Liver (tissue), 9 donors: ENCODE data around the gene SCYGR1. TPM values are rescaled to one million over a fixed set of nuclear protein-coding genes. Genes with fewer than 3 reads are reported as not detected.

Experiments used
- DNase-seq: peaks from one replicate; pipeline ENCODE4 v3.0.0-alpha.2; 2017; ENCODE audit warnings: low spot score
- H3K27ac ChIP-seq, 2 donors: one replicate each; pipeline ENCODE4 v1.7.0; 2013; ENCODE audit warnings: inconsistent platforms in 2 of 2, low read length in 2 of 2, control low read depth in 1 of 2, low read depth in 1 of 2, mild to moderate bottlenecking in 1 of 2
- H3K27me3 ChIP-seq, 4 donors: one replicate each; pipeline versions ENCODE4 v1.6.1 to v1.7.0; 2013; ENCODE audit warnings: low read length in 3 of 4, inconsistent platforms in 1 of 4, mild to moderate bottlenecking in 1 of 4, moderate library complexity in 1 of 4; ENCODE audit not compliant: control insufficient read depth in 4 of 4, insufficient read depth in 4 of 4
- H3K36me3 ChIP-seq, 4 donors: one replicate each; pipeline versions ENCODE4 v1.6.1 to v1.7.0; 2013; ENCODE audit warnings: low read length in 3 of 4, mild to moderate bottlenecking in 3 of 4, low read depth in 1 of 4, moderate library complexity in 1 of 4; ENCODE audit not compliant: control insufficient read depth in 4 of 4, insufficient read depth in 3 of 4
- H3K4me1 ChIP-seq, 4 donors: one replicate each; pipeline versions ENCODE4 v1.6.1 to v1.7.0; 2013; ENCODE audit warnings: low read length in 3 of 4, mild to moderate bottlenecking in 3 of 4, moderate library complexity in 1 of 4; ENCODE audit not compliant: control insufficient read depth in 4 of 4, insufficient read depth in 4 of 4
- H3K4me3 ChIP-seq, 3 donors: one replicate each; pipeline versions ENCODE4 v1.6.1 to v1.7.0; 2013; ENCODE audit warnings: low read length in 3 of 3, control low read depth in 1 of 3, low read depth in 1 of 3, mild to moderate bottlenecking in 1 of 3
- H3K9ac ChIP-seq, 2 donors: one replicate each; pipeline ENCODE4 v1.7.0; 2013; ENCODE audit warnings: low read length in 2 of 2, mild to moderate bottlenecking in 2 of 2, moderate library complexity in 2 of 2, control low read depth in 1 of 2, low read depth in 1 of 2
- H3K9me3 ChIP-seq, 4 donors: one replicate each; pipeline versions ENCODE4 v1.6.1 to v1.7.0; 2013; ENCODE audit warnings: low read length in 3 of 4; ENCODE audit not compliant: control insufficient read depth in 4 of 4
- ATF3 ChIP-seq: IDR thresholded peaks from 2 replicates; pipeline ENCODE4 v1.6.1; 2016; ENCODE audit warnings: antibody characterized with exemption
- CTCF ChIP-seq: fragments of 150-350 bp; IDR thresholded peaks from 2 replicates; pipeline ENCODE4 v1.5.1; 2017; ENCODE audit warnings: improper control_type of control experiment, low read depth, low read length; ENCODE audit not compliant: missing input control
- EGR1 ChIP-seq, 2 donors: IDR thresholded peaks; 2 replicates each; pipeline ENCODE4 v1.6.1; 2016 to 2018; ENCODE audit warnings: antibody characterized with exemption in 2 of 2, low read depth in 2 of 2
- FOXA1 ChIP-seq: IDR thresholded peaks from 2 replicates; pipeline ENCODE4 v1.6.1; 2016; ENCODE audit warnings: antibody characterized with exemption
- FOXA2 ChIP-seq: IDR thresholded peaks from 2 replicates; pipeline ENCODE4 v1.6.1; 2016; ENCODE audit warnings: antibody characterized with exemption
- GABPA ChIP-seq, 2 donors: IDR thresholded peaks in 1 of 2; conservative IDR thresholded peaks in 1 of 2; 2 replicates each; pipeline ENCODE4 v1.6.1; 2016; ENCODE audit warnings: antibody characterized with exemption in 2 of 2, mild to moderate bottlenecking in 1 of 2, moderate library complexity in 1 of 2
- HNF4A ChIP-seq, 2 donors: conservative IDR thresholded peaks; 2 replicates each; pipeline ENCODE4 v1.6.1; 2016; ENCODE audit warnings: antibody characterized with exemption in 2 of 2, mild to moderate bottlenecking in 2 of 2
- HNF4G ChIP-seq: IDR thresholded peaks from 2 replicates; pipeline ENCODE4 v1.6.1; 2016; ENCODE audit warnings: antibody characterized with exemption
- JUND ChIP-seq, 2 donors: IDR thresholded peaks; 2 replicates each; pipeline ENCODE4 v1.6.1; 2016; ENCODE audit warnings: antibody characterized with exemption in 2 of 2
- MAX ChIP-seq: IDR thresholded peaks from 2 replicates; pipeline ENCODE4 v1.6.1; 2016; ENCODE audit warnings: antibody characterized with exemption
- NR2F2 ChIP-seq: IDR thresholded peaks from 2 replicates; pipeline ENCODE4 v1.6.1; 2016; ENCODE audit warnings: antibody characterized with exemption
- RAD21 ChIP-seq, 2 donors: IDR thresholded peaks; 2 replicates each; pipeline ENCODE4 v1.6.1; 2016; ENCODE audit warnings: antibody characterized with exemption in 2 of 2, mild to moderate bottlenecking in 2 of 2
- REST ChIP-seq: IDR thresholded peaks from 2 replicates; pipeline ENCODE4 v1.6.1; 2016; ENCODE audit warnings: antibody characterized with exemption, mild to moderate bottlenecking
- RXRA ChIP-seq, 2 donors: IDR thresholded peaks; 2 replicates each; pipeline ENCODE4 v1.6.1; 2017 to 2018; ENCODE audit warnings: antibody characterized with exemption in 2 of 2, mild to moderate bottlenecking in 1 of 2
- SP1 ChIP-seq: IDR thresholded peaks from 2 replicates; pipeline ENCODE4 v1.6.1; 2018; ENCODE audit warnings: antibody characterized with exemption, mild to moderate bottlenecking
- YY1 ChIP-seq: IDR thresholded peaks from 2 replicates; pipeline ENCODE4 v1.6.1; 2016; ENCODE audit warnings: antibody characterized with exemption, mild to moderate bottlenecking
- ZBTB33 ChIP-seq: IDR thresholded peaks from 2 replicates; pipeline ENCODE4 v1.6.1; 2016; ENCODE audit warnings: antibody characterized with exemption
- WGBS: extraction: QIAGEN DNeasy Blood & Tissue Kit; methylation state at CpG from one replicate; pipeline ENCODE4 v1.1.7; 2013; 5-methylcytosine and 5-hydroxymethylcytosine counted together
- polyA plus RNA-seq, 2 donors: library from polyadenylated mRNA; stranded (reverse) in 1 of 2; unstranded in 1 of 2; fragments of 200-250 nt in 1 of 2; fragments of >200 nt in 1 of 2; fragmentation: Nextera tagmentation in 1 of 2; extraction: Ambion mirVana in 1 of 2; gene quantifications; one replicate each; pipeline versions ENCODE4 v1.2.1 to v1.2.3, GENCODE V29; 2013 to 2015
- total RNA-seq, 2 donors: library from RNA; depleted of rRNA; stranded (reverse); fragments of >200 nt; gene quantifications; one replicate each; pipeline ENCODE4 v1.2.3, GENCODE V29; 2014
- donor health status: healthy.
- donor health status: healthy.
- donor health status: healthy.
- donor health status: healthy.
- donor health status: healthy.

SCYGR1 gene
- total and polyA plus RNA-seq, 4 donors, result not detected

- no peaks in the 10 kb centered on the region for H3K27me3 ChIP-seq
- DNase-seq, result no peak
- TF ChIP-seq HNF4G (peak; percentile 49), EGR1 (IDR thresholded peaks at IDR 0.05; ENCODE audit: low read depth in 2 of 2) (no peak), REST (no peak), NR2F2 (no peak), FOXA2 (no peak), RAD21 (IDR thresholded peaks at IDR 0.05) (peak in 1 of 2 donors; percentile 8), CTCF (no peak), ZBTB33 (no peak), SP1 (peak; percentile 28), HNF4A (conservative IDR thresholded peaks at IDR 0.05) (peak; percentile 85 to 91), YY1 (no peak), JUND (IDR thresholded peaks at IDR 0.05) (no peak), ATF3 (no peak), MAX (no peak), FOXA1 (no peak), GABPA (IDR thresholded peaks at IDR 0.05 in 1 of 2, conservative IDR thresholded peaks at IDR 0.05 in 1 of 2) (no peak), RXRA (IDR thresholded peaks at IDR 0.05) (peak; percentile 60 to 63)
Observed at GRCh38 chr2:227398684-227399670, 11.2 kb upstream of the SCYGR1 start.

More at GRCh38 chr2:227398684-227399670, 11.2 kb upstream of the SCYGR1 start:
- H3K9me3 ChIP-seq, result no peaks in the 10 kb centered on the region
- 58% methylated on average over 4 of the region's 4 CpGs for WGBS
- H3K4me3 ChIP-seq, result no peak overlapping the region
- no peaks in the 10 kb centered on the region for H3K36me3 ChIP-seq
- no peak overlapping the region for H3K9ac ChIP-seq
- peaks cover 0 to 4% (median 2%) of the 10 kb centered on the region in 4 donors for H3K4me1 ChIP-seq
- no peak overlapping the region for H3K27ac ChIP-seq
